GM12878 (cell line): Measurements from ENCODE around the gene MYG1. TPM values are rescaled to one million over a fixed set of nuclear protein-coding genes. Genes with fewer than 3 reads are reported as not detected.
A peak's percentile ranks its signal among the peaks of the same experiment; 100 is the strongest.
"Not testable (repeated sequence)": the region's sequence is repeated elsewhere in the genome, so short reads cannot be mapped to it uniquely, and the experiment has no call there.

ENCODE experiments used
- ATAC-seq: fragments of 200-7000 bp; cut with Tn5 transposase; 3 replicates; pipeline ENCODE4 v1.9.1; 2020; ENCODE audit warnings: mild to moderate bottlenecking, moderate library complexity
- BruUV-seq: library from RNA; stranded (reverse); fragments of 400-500 nt; replicated peaks from 2 replicates; lab custom pipeline; 2021; lab: Mats Ljungman, UMichigan
- CTCF ChIA-PET: fragments of 300-600 bp; sonication (Branson Sonifier 250); formaldehyde crosslinking; extraction: SDS; loops from one replicate; lab custom pipeline; 2021; ENCODE audit warnings: inconsistent platforms; lab: Yijun Ruan, JAX
- POLR2A ChIA-PET: fragments of 350-600 bp; formaldehyde crosslinking; extraction: SDS; loops from one replicate; lab custom pipeline; 2021; ENCODE audit warnings: inconsistent platforms; lab: Charles Lee
- RAD21 ChIA-PET: fragments of 300-600 bp; sonication (Branson Sonifier 250); formaldehyde crosslinking; loops from one replicate; lab custom pipeline; 2023; ENCODE audit warnings: antibody characterized with exemption; ENCODE audit not compliant: unreplicated experiment; lab: Charles Lee
- SMC1A ChIA-PET: fragments of 300-600 bp; sonication (Branson Sonifier 250); formaldehyde crosslinking; loops from one replicate; lab custom pipeline; 2023; ENCODE audit not compliant: unreplicated experiment, uncharacterized antibody; lab: Charles Lee
- DNase-seq: peaks from one replicate; pipeline ENCODE4 v3.0.0-alpha.2; 2011; ENCODE audit warnings: low read depth, low spot score
- FAIRE-seq: peaks from 3 replicates; lab custom pipeline; 2011; peaks lifted over from hg19 to GRCh38; lab: Jason Lieb, UNC
- H2AFZ ChIP-seq: 2 replicates; pipeline ENCODE4 v1.6.0; 2011; ENCODE audit warnings: low read depth, low read length, control low read depth; ENCODE audit not compliant: control insufficient read depth
- H3K27ac ChIP-seq: 2 replicates; pipeline ENCODE4 v1.5.1; 2011; ENCODE audit warnings: control low read depth; ENCODE audit not compliant: control insufficient read depth, insufficient read depth
- H3K27me3 ChIP-seq, 2 experiments: replicated peaks in 1 of 2; 2 replicates each; pipeline versions ENCODE4 v1.6.0 to v1.6.1; 2011; ENCODE audit warnings: low read length in 1 of 2; ENCODE audit not compliant: control insufficient read depth in 2 of 2, insufficient read depth in 2 of 2
- H3K36me3 ChIP-seq, 2 experiments: 2 replicates each; pipeline ENCODE4 v1.5.1; 2011; ENCODE audit warnings: low read length in 1 of 2; ENCODE audit not compliant: control insufficient read depth in 2 of 2, insufficient read depth in 2 of 2
- H3K4me1 ChIP-seq: 2 replicates; pipeline ENCODE4 v1.6.1; 2011; ENCODE audit warnings: mild to moderate bottlenecking, low read length, moderate library complexity, mixed read lengths; ENCODE audit not compliant: control insufficient read depth, insufficient read depth
- H3K4me2 ChIP-seq: 2 replicates; pipeline ENCODE4 v1.6.0; 2011; ENCODE audit warnings: control low read depth; ENCODE audit not compliant: control insufficient read depth, insufficient read depth
- H3K4me3 ChIP-seq: fragments of 200-600 bp; sonication (generic); 2 replicates; pipeline ENCODE4 v1.5.1; 2016
- H3K79me2 ChIP-seq: 2 replicates; pipeline ENCODE4 v1.6.0; 2011; ENCODE audit warnings: low read length; ENCODE audit not compliant: control insufficient read depth, insufficient read depth
- H3K9ac ChIP-seq: 2 replicates; pipeline ENCODE4 v1.8.0; 2011; ENCODE audit warnings: low read length, control low read depth, mixed read lengths; ENCODE audit not compliant: control insufficient read depth, insufficient read depth
- H3K9me3 ChIP-seq: replicated peaks from 3 replicates; pipeline ENCODE4 v1.5.1; 2011; ENCODE audit warnings: mild to moderate bottlenecking, low read length; ENCODE audit not compliant: control insufficient read depth, insufficient read depth
- H4K20me1 ChIP-seq: 2 replicates; pipeline ENCODE4 v1.6.0; 2011; ENCODE audit not compliant: control insufficient read depth, insufficient read depth
- BMI1 ChIP-seq: fragments of 450-650 bp; IDR thresholded peaks from 2 replicates; pipeline ENCODE4 v1.6.1; 2016; ENCODE audit warnings: mild to moderate bottlenecking, moderate library complexity, borderline replicate concordance
- E2F8 ChIP-seq: fragments of 450-650 bp; IDR thresholded peaks from 2 replicates; pipeline ENCODE4 v1.6.1; 2018; ENCODE audit warnings: mild to moderate bottlenecking, low read depth, moderate library complexity; ENCODE audit not compliant: partially characterized antibody
- MLLT1 ChIP-seq: fragments of 450-650 bp; IDR thresholded peaks from 2 replicates; pipeline ENCODE4 v1.6.1; 2016; ENCODE audit warnings: mild to moderate bottlenecking
- MYC ChIP-seq: IDR thresholded peaks from 2 replicates; pipeline ENCODE4 v1.6.1; 2011; ENCODE audit warnings: mild to moderate bottlenecking, low read length, moderate library complexity, inconsistent platforms; ENCODE audit not compliant: insufficient read depth, insufficient replicate concordance, insufficient read length, severe bottlenecking
- SUZ12 ChIP-seq: fragments of 200-600 bp; sonication (generic); IDR thresholded peaks from one replicate; pipeline ENCODE4 v1.6.1; 2018; ENCODE audit warnings: antibody characterized with exemption, mild to moderate bottlenecking; ENCODE audit not compliant: unreplicated experiment
- TAF1 ChIP-seq: IDR thresholded peaks from 2 replicates; pipeline ENCODE4 v1.6.1; 2011; ENCODE audit warnings: mild to moderate bottlenecking, low read depth, low read length, borderline replicate concordance
- WRNIP1 ChIP-seq: IDR thresholded peaks from 2 replicates; pipeline ENCODE4 v1.6.1; 2011; ENCODE audit warnings: low read depth, low read length, improper control_type of control experiment, borderline replicate concordance
- YY1 ChIP-seq: IDR thresholded peaks from 2 replicates; pipeline ENCODE4 v1.6.1; 2011; ENCODE audit warnings: low read depth, mild to moderate bottlenecking, low read length
- WGBS: methylation state at CpG from one replicate; pipeline ENCODE4 v1.1.6; 2016; ENCODE audit warnings: low lambda C conversion rate; ENCODE audit not compliant: insufficient replicate concordance, insufficient coverage; ENCODE audit errors: missing lambda C conversion rate; 5-methylcytosine and 5-hydroxymethylcytosine counted together
- in situ Hi-C: fragments of 300-500 bp; cut with MboI; formaldehyde crosslinking; loops from 9 replicates; pipeline ENCODE4 v1.14.3; 2018; ENCODE audit warnings: mixed read lengths
- intact Hi-C: fragments of 100-400 bp; cut with micrococcal nuclease; formaldehyde crosslinking; loops from one replicate; pipeline ENCODE4 v1.14.2; 2022; ENCODE audit not compliant: unreplicated experiment
- polyA plus RNA-seq, 11 experiments: library from polyadenylated mRNA; depleted of rRNA in 4 of 11; unstranded in 6 of 11; stranded (reverse) in 5 of 11; fragments of >200 nt; fragmentation: Nextera tagmentation in 4 of 11; fragmentation: Illumina TruSeq in 1 of 11; extraction: Ambion mirVana in 4 of 11; extraction: Trizol in 1 of 11; gene quantifications; 1 replicate in 1 of 11; 2 replicates in 10 of 11; pipeline versions ENCODE4 v1.2.1 to v1.2.3, GENCODE V29; 2011 to 2016; ENCODE audit warnings: inconsistent platforms in 2 of 11, missing spikeins in 2 of 11, low read depth in 1 of 11
- total RNA-seq, 4 experiments: library from RNA; depleted of rRNA in 3 of 4; stranded (reverse); fragments of >200 nt in 3 of 4; fragmentation: Illumina TruSeq in 1 of 4; extraction: Trizol in 1 of 4; gene quantifications; 2 replicates each; pipeline versions ENCODE4 v1.2.1 to v1.2.3, GENCODE V29; 2013 to 2021

The MYG1 gene
- total and polyA plus RNA-seq, 10 of the 15 experiments (the other 5 are each of a cell fraction or from before 2014, with no cell fraction given) = 20.7 to 81.0 (median 49.4) TPM

- RAD21 ChIA-PET = interaction anchor here (1.0 to 6.2 kb wide), 3 partner anchors 23 to 212 kb away, joined by 3 to 43 read pairs (median 4); partner anchors contain the start of genes AAAS and ITGB7
- whole genome bisulfite sequencing = 97% methylated on average over 10 of the region's 10 CpGs
- H2AFZ ChIP-seq, DNase-seq, FAIRE-seq, H4K20me1 ChIP-seq, H3K9ac ChIP-seq, H3K27me3 ChIP-seq, H3K27ac ChIP-seq, H3K4me3 ChIP-seq, in situ Hi-C loops, BruUV-seq, ATAC-seq, intact Hi-C loops, H3K9me3 ChIP-seq: not testable (repeated sequence)
- CTCF ChIA-PET = interaction anchor here (0.8 to 12.9 kb wide), 6 partner anchors 10 to 213 kb away, joined by 3 to 315 read pairs (median 26); partner anchors contain the start of genes AAAS and ITGB7
- H3K36me3 ChIP-seq = peaks cover under 1 to 13% of the 10 kb centered on the region in 2 experiments; a peak in 3 of 4 replicates
- SMC1A ChIA-PET = interaction anchor here (1.0 to 4.0 kb wide), 9 partner anchors 25 to 140 kb away, joined by 3 to 46 read pairs (median 4); partner anchors contain the start of genes AAAS and ESPL1
- peak overlapping the region; percentile 70; the same call in 1 of the 2 replicates for H3K4me2 ChIP-seq
- POLR2A ChIA-PET = interaction anchor here (0.6 to 4.4 kb wide), 4 partner anchors 24 to 216 kb away, joined by 4 to 42 read pairs (median 4); partner anchors contain the start of genes AAAS and SP1
- peaks cover 31% of the 10 kb centered on the region for H3K79me2 ChIP-seq
- peaks cover 25% of the 10 kb centered on the region for H3K4me1 ChIP-seq
These were observed 2.4 kb upstream of the MYG1 start for GRCh38 chr12:53297106-53297505.

- no peak overlapping the region for H3K9ac ChIP-seq
- ChIA-PET CTCF (interaction anchor here (0.6 to 11.9 kb wide), 9 partner anchors 11 to 152 kb away, joined by 3 to 142 read pairs (median 6); partner anchors contain the start of gene AAAS), SMC1A (interaction anchor here (0.7 to 4.0 kb wide), 8 partner anchors 10 to 138 kb away, joined by 3 to 46 read pairs (median 4); partner anchors contain the start of genes AAAS, CSAD and ZNF740), RAD21 (interaction anchor here (0.7 to 6.2 kb wide), 7 partner anchors 22 to 140 kb away, joined by 3 to 43 read pairs (median 4); partner anchors contain the start of gene AAAS), POLR2A (interaction anchor here (0.5 to 4.4 kb wide), 6 partner anchors 10 to 291 kb away, joined by 3 to 42 read pairs (median 5); partner anchors contain the start of gene AAAS)
- WGBS = 42% methylated on average over 5 of the region's 5 CpGs
- FAIRE-seq = no peak
- no peak overlapping the region for H3K27ac ChIP-seq
- no TSS peak for BruUV-seq
- no peak for ATAC-seq
- intact Hi-C loops (no loop called here), in situ Hi-C loops (no loop called here)
- H3K9me3 ChIP-seq = no peaks in the 10 kb centered on the region
- TF ChIP-seq E2F8 (no peak), YY1 (no peak), WRNIP1 (no peak), TAF1 (no peak), MYC (no peak), SUZ12 (no peak), BMI1 (no peak), MLLT1 (no peak)
- H3K4me1 ChIP-seq = peaks cover 25% of the 10 kb centered on the region
- H3K27me3 ChIP-seq = no peaks in the 10 kb centered on the region
- H4K20me1 ChIP-seq = no peaks in the 10 kb centered on the region; the same call in 1 of the 2 replicates
- no peak overlapping the region for H2AFZ ChIP-seq
- H3K4me2 ChIP-seq = no peak overlapping the region
- DNase-seq = no peak
- H3K79me2 ChIP-seq = peaks cover 31% of the 10 kb centered on the region
- H3K36me3 ChIP-seq = peaks cover 1 to 9% of the 10 kb centered on the region in 2 experiments; a peak in 3 of 4 replicates
- no peak overlapping the region for H3K4me3 ChIP-seq
These were observed 1.3 kb upstream of the MYG1 start for GRCh38 chr12:53298164-53298563.
